HL-60 (cell line): Measurements from ENCODE around the gene ALDH1L1.

Source experiments
- GABPA ChIP-seq: IDR thresholded peaks from 2 replicates; pipeline ENCODE4 v1.6.1; 2012; ENCODE audit warnings: low read depth
- POLR2AphosphoS5 ChIP-seq: IDR thresholded peaks from 2 replicates; pipeline ENCODE4 v1.6.1; 2012; ENCODE audit warnings: low read depth
- TF ChIP-seq, protein P1 (sequence below): IDR thresholded peaks from one replicate; pipeline ENCODE4 v1.5.1; 2011; ENCODE audit warnings: low read length, control low read depth, inconsistent platforms; ENCODE audit not compliant: insufficient read depth

DNA sequence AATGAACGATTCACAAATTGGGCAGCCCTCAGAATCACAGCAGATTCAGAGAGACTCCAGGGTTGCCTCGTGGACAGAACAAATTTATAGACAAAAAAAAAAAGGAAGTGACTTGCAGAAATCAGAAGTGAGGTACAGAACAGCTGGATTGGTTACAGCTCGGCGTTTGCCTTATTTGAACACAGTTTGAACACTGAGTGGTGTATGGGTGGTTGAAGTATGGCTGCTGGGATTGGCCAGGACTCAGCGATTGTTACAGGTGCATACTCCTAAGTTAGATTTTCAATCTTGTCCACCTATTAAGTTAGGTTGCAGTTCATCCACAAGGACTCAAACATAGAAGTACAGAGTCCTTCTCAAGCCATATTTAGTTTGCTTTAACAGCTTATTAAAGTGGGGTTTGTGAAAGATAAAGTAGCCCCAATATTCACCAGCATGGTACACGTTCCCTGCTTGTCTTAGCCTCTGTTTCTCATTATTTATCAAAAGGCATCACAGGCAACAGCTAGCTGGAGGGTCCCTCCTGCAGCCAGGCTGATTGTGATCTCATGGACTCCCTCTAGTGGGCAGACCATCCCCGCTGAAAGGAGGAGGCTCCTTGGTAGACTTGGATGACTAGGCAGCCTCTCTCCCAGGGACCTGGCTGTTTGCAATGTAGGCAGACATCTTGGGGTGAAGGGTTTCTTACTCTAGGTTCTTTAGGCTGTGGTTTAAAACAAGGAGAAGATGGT lies 17.6 kb upstream of the ALDH1L1 start:
- TF ChIP-seq, protein P1, sequence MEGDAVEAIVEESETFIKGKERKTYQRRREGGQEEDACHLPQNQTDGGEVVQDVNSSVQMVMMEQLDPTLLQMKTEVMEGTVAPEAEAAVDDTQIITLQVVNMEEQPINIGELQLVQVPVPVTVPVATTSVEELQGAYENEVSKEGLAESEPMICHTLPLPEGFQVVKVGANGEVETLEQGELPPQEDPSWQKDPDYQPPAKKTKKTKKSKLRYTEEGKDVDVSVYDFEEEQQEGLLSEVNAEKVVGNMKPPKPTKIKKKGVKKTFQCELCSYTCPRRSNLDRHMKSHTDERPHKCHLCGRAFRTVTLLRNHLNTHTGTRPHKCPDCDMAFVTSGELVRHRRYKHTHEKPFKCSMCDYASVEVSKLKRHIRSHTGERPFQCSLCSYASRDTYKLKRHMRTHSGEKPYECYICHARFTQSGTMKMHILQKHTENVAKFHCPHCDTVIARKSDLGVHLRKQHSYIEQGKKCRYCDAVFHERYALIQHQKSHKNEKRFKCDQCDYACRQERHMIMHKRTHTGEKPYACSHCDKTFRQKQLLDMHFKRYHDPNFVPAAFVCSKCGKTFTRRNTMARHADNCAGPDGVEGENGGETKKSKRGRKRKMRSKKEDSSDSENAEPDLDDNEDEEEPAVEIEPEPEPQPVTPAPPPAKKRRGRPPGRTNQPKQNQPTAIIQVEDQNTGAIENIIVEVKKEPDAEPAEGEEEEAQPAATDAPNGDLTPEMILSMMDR = peak; percentile 61
- TF ChIP-seq POLR2AphosphoS5 = no peak
- TF ChIP-seq GABPA = no peak
